NCI-H446 (cell line): Measurements from ENCODE around the gene CERT1.
A peak's percentile ranks its signal among the peaks of the same experiment; 100 is the strongest.
"Not testable (repeated sequence)": the region's sequence is repeated elsewhere in the genome, so short reads cannot be mapped to it uniquely, and the experiment has no call there.

Experiments used
- DNase-seq, 2 experiments: peaks; one replicate each; lab custom pipeline; 2025; lab: John Stamatoyannopoulos, UW

CERT1 gene

GRCh38 chr5:75522542-75522941 is 11.1 kb upstream of the CERT1 start:
- no peak for DNase-seq

GRCh38 chr5:75522025-75522424 is 10.6 kb upstream of the CERT1 start:
- no peak for DNase-seq

GRCh38 chr5:75521195-75521594 is 9.8 kb upstream of the CERT1 start:
- DNase-seq = no peak

DNA sequence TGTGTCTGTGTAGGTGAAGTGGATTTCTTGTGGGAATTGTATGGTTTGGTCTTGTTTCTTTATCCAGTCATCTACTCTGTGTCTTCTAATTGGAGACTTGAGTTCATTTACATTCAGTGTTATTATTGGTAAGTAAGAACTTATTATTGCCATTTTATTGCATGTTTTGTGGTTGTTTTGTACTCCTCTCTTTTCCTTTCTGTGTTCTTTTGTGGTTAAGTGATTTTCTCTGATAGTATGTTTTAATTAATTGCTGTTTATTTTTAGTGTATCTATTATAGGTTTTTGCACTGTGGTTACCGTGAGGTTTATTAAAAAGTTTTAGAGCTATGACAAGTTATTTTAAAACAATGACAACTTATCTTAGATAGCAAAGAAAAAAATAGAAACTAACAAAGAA is 8.3 kb upstream of the CERT1 start:
- DNase-seq = no peak

DNA sequence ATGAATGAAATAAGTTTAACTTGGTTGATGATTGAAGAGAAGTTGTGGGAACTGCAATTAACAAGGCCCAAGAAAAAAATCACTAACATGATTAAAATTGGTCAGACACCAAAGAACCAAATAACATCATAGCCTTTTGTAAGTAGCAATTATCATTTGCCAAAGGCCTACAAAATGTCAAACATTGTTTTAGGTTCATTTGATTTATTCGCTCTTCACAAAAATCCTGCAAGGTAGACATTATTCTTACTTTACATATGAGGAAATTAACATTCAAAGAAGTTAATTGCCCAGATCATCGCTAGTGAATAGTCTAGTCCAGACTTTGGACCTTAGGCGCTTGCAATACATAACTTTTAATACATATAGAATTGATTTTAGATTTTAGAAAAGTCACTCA is 2.9 kb upstream of the CERT1 start:
- no peak for DNase-seq

DNA sequence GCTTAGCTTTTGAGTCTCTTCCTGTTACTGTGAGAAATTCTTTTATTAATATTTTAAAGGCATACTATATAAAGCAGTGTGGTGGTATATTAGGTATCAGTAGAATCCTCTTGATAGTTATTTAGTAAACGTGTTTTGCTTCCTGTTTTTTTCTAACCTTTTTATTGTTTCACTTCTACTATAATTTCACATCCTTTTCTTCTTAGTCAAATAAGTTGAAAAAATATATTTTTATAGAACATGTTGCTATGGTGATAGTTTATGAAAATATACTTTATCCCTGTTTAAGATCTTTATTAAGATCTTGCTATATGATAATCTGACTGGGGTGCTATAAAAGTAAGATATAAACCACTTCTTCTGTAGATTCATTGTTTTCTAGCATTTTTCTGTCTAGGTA is 2.4 kb upstream of the CERT1 start:
- DNase-seq = no peak

GRCh38 chr5:75512383-75513074 is 1.1 kb upstream of the CERT1 start:
- DNase-seq = no peak

DNA sequence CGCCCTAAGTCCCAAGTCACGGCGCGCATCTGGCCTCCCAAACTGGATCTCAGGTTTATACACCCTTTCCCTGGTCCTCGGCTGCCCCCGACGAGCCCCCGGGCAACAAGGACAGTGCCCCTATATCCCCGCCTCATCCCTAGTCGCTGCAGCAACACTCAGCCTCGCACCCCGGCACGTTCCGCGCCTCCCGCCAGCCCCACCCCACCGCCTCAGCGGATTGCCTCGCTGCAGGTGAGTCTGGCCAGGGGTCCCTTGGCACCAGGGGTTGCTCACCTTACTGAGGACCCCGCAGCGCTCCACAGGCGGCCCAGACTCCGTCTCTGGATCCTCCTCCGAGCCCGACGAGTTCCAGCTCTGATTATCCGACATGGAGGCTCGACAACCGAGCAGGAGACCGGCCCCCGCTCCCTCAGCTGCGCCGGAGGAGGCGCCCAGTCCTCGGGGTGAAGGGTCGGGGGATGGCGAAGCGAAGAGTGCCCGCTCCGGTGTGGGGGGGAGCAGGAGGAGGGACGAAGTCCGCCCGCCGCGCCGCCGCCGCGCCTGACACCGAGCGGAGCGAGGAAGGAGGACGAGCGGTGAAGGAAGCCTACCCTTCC is 494 bp downstream of the CERT1 start:
- DNase-seq = no peak

- no peak for DNase-seq
Measured at GRCh38 chr5:75510417-75510835, 1.0 kb downstream of the CERT1 start.

GRCh38 chr5:75509956-75510355 is 1.5 kb downstream of the CERT1 start:
- DNase-seq = peak in 1 of 2 experiments; percentile 9

GRCh38 chr5:75509546-75509945 is 1.9 kb downstream of the CERT1 start:
- no peak for DNase-seq

DNA sequence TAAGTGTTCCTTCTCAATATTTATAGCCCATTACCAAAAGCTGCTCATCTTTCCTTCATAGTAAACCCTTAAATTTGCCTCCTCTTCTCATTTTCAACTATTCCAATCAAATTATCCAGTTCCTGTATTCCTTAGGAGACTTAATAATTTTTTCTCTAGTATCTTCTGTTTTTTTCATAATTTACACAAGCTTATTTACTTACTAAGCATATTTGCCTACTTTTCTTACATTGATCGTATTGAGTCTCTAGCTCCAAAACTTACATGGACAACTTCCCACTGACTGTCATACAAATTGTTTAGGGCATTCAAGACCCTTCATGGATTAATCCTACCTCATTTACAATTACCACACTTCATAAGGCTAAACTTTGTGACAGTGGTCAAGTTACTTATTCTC is 3.6 kb downstream of the CERT1 start:
- no peak for DNase-seq

DNA sequence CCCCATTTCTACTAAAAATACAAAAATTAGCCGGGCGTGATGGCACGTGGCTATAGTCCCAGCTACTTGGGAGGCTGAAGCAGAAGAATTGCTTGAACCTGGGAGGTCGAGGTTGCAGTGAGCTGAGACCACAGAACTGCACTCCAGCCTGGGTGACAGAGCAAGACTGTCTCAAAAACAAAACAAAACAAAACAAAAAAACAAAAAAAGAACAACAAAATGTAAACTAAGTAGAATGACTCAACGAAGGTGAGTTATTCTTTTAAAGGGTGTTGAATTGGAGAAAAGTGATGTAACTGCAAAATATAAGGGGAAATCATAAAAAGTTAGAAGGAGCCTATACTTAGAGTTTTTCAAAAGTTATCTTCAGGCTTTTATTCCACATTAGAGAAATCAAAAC is 6.3 kb downstream of the CERT1 start:
- DNase-seq = not testable (repeated sequence)

GRCh38 chr5:75498875-75499274 is 12.6 kb downstream of the CERT1 start:
- not testable (repeated sequence) for DNase-seq

DNA sequence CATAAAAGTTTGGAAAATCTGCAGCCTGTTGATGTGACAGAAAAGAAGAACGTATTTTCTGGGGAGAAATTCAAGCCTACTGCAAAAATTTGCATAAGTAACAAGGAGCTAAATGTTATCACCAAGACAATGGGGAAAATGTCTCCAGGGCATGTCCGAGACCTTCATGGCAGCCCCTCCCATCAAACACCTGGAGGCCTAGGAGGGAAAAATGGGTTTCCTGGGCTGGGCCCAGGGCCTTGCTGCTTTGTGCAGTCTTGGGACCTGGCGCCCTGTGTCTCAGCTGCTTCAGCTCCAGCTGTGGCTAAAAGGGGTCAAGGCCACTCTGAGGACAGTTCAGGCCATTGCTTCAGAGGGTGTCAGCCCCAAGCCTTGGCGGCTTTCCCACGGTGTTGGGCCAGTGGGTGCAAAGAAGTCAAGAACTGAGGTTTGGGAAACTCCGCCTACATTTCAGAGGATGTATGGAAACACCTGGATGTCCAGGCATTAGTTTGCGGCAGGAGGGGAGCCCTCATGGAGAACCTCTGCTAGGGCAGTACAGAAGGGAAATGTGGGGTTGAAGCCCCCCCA is 13.1 kb downstream of the CERT1 start:
- no peak for DNase-seq

DNA sequence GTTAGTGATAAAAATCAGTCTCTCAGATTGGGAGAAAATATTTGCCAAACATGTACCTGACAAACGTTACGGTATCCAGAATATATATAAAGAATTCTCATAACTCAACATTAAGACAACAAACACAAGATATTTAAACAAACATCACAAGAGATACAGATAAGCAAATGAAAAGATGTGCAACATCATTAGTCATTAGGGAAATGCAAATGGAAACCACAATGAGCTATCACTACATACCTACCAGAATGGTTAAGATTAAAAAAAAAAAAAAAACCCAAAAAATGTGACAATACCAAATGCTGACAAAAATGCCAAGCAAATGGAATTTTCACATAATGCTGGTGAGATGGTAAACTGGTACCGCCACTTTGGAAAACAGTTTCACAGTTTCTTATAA is 15.4 kb downstream of the CERT1 start:
- DNase-seq = no peak

DNA sequence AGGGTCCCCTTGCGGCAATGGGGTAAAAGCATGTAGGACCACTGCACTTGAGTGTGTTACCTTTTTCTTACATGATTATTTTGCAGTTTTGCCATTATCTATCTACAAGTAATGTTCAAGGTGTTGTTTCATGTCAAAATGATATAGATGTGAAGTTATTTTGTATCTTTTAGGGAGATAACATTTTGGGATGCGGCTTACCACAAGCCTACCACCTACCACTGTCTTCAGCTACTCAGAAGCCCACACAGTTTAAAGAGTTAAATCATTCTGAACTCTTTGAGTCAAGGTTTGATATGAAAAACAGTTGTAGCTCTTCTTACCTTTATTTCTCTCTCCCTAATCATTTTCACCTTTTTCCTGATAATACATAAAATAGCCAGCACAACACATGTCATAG is 19.8 kb downstream of the CERT1 start:
- no peak for DNase-seq

- not testable (repeated sequence) for DNase-seq
Measured at GRCh38 chr5:75489847-75490246, 21.6 kb downstream of the CERT1 start.

GRCh38 chr5:75484605-75485004 is 26.8 kb downstream of the CERT1 start:
- DNase-seq = no peak

- DNase-seq = no peak
Measured at GRCh38 chr5:75482482-75482881, 28.9 kb downstream of the CERT1 start.

GRCh38 chr5:75481024-75481423 is 30.4 kb downstream of the CERT1 start:
- DNase-seq = no peak

GRCh38 chr5:75475364-75475763 is 36.1 kb downstream of the CERT1 start:
- no peak for DNase-seq

DNA sequence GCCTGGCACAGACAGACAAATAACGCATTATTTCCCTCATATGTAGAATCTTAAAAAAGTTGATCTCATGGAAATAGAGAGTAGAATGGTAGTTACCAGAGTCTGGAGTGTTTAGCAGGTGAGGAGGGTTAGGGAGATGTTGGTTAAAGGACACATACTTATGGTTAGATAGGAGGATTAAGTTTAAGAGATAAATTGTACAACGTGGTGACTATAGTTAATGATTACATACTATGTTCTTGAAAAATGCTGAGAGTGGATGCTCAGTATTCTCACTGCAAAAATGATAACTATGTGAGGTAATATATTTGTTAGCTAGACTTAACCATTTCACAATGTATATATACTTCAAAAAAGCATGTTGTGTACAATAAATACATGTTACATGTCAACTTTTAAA is 38.0 kb downstream of the CERT1 start:
- no peak for DNase-seq

DNA sequence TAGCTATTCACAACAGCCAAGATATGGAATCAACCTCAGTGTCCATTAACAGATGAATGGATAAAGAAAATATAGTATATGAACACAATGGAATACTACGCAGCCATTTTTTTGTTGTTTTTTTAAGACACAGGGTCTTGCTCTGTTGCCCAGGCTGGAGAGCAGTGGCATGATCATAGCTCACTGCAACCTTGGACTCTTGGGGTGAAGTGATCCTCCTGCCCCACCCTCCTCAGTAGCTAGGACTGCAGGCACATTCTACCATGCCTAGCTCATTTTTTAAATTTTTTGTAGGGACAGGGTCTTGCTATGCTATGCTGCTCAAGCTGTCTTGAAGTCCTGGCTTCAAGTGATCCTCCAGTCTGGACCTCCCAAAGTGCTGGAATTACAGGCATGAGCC is 38.5 kb downstream of the CERT1 start:
- no peak for DNase-seq
